OCI-LY7 (cell line): ENCODE results near the gene PIBF1. TPM values are rescaled to one million over a fixed set of nuclear protein-coding genes. Genes with fewer than 3 reads are reported as not detected.
"Not testable (repeated sequence)": the region's sequence is repeated elsewhere in the genome, so short reads cannot be mapped to it uniquely, and the experiment has no call there.

ENCODE experiments used
- BruUV-seq: library from RNA; stranded (reverse); fragments of 400-500 nt; replicated peaks from 2 replicates; lab custom pipeline; 2021; lab: Mats Ljungman, UMichigan
- CTCF ChIA-PET: fragments of 300-600 bp; sonication (Branson Sonifier 250); formaldehyde crosslinking; loops from one replicate; lab custom pipeline; 2022; ENCODE audit warnings: antibody characterized with exemption; ENCODE audit not compliant: unreplicated experiment; lab: Charles Lee
- POLR2A ChIA-PET: fragments of 300-600 bp; sonication (Branson Sonifier 250); formaldehyde crosslinking; loops from one replicate; lab custom pipeline; 2022; ENCODE audit warnings: antibody characterized with exemption; lab: Charles Lee
- DNase-seq: peaks from one replicate; pipeline ENCODE4 v3.0.0-alpha.2; 2015; ENCODE audit warnings: low spot score
- H2AFZ ChIP-seq: fragments of 200-600 bp; sonication (generic), shearing (Covaris generic); 2 replicates; pipeline ENCODE4 v1.6.1; 2014; ENCODE audit warnings: mild to moderate bottlenecking, antibody characterized with exemption, low read length, moderate library complexity
- H3K27ac ChIP-seq: fragments of 200-600 bp; sonication (generic); 2 replicates; pipeline ENCODE4 v1.5.1; 2014; ENCODE audit warnings: mixed run types, low read depth, mild to moderate bottlenecking, moderate library complexity, low read length, inconsistent platforms; ENCODE audit not compliant: poor library complexity, severe bottlenecking
- H3K36me3 ChIP-seq: fragments of 200-600 bp; sonication (generic); 2 replicates; pipeline ENCODE4 v1.6.1; 2014; ENCODE audit warnings: mild to moderate bottlenecking, antibody characterized with exemption, low read length, moderate library complexity, mixed read lengths; ENCODE audit not compliant: insufficient read depth
- H3K4me1 ChIP-seq: fragments of 200-600 bp; sonication (generic); 2 replicates; pipeline ENCODE4 v1.5.1; 2014; ENCODE audit warnings: mild to moderate bottlenecking, low read length; ENCODE audit not compliant: insufficient read depth, poor library complexity, severe bottlenecking
- H3K4me2 ChIP-seq: fragments of 200-600 bp; sonication (generic); 2 replicates; pipeline ENCODE4 v1.6.1; 2014; ENCODE audit warnings: mild to moderate bottlenecking, low read length
- H3K4me3 ChIP-seq: fragments of 200-600 bp; sonication (generic); 2 replicates; pipeline ENCODE4 v1.5.1; 2014; ENCODE audit warnings: mild to moderate bottlenecking, low read depth, low read length; ENCODE audit not compliant: poor library complexity, severe bottlenecking
- H3K79me2 ChIP-seq: fragments of 200-600 bp; sonication (generic); 2 replicates; pipeline ENCODE4 v1.6.1; 2016; ENCODE audit warnings: low read depth, mild to moderate bottlenecking, low read length, moderate library complexity, mixed read lengths; ENCODE audit not compliant: insufficient read depth
- H3K9me2 ChIP-seq: fragments of 200-600 bp; sonication (generic); 2 replicates; pipeline ENCODE4 v1.6.1; 2016; ENCODE audit warnings: mild to moderate bottlenecking, low read length, mixed read lengths; ENCODE audit not compliant: insufficient read depth
- H3K9me3 ChIP-seq: fragments of 200-600 bp; sonication (generic); 2 replicates; pipeline ENCODE4 v1.6.1; 2014; ENCODE audit warnings: mild to moderate bottlenecking, mixed run types, low read length, mixed read lengths
- H4K20me1 ChIP-seq: fragments of 200-600 bp; sonication (generic); 2 replicates; pipeline ENCODE4 v1.6.1; 2014; ENCODE audit warnings: mild to moderate bottlenecking, antibody characterized with exemption, low read length, moderate library complexity, mixed read lengths; ENCODE audit not compliant: insufficient read depth
- CTCF ChIP-seq: fragments of 200-600 bp; sonication (generic); conservative IDR thresholded peaks from 2 replicates; pipeline ENCODE4 v1.5.1; 2014; ENCODE audit warnings: mild to moderate bottlenecking, antibody characterized with exemption, low read length, moderate library complexity, mixed read lengths
- EZH2phosphoT487 ChIP-seq: fragments of 200-600 bp; sonication (generic); IDR thresholded peaks from 2 replicates; pipeline ENCODE4 v1.6.1; 2018; ENCODE audit warnings: low read depth, borderline replicate concordance, mild to moderate bottlenecking, mixed run types, antibody characterized with exemption, low read length, moderate library complexity, mixed read lengths
- intact Hi-C: fragments of 100-400 bp; cut with micrococcal nuclease; formaldehyde crosslinking; loops from one replicate; pipeline ENCODE4 v1.10.0; 2022; ENCODE audit not compliant: unreplicated experiment
- total RNA-seq, 2 experiments: library from RNA; depleted of rRNA in 1 of 2; stranded (reverse); fragments of >200 nt in 1 of 2; shearing (Covaris generic) in 1 of 2; gene quantifications; 2 replicates each; pipeline ENCODE4 v1.2.3, GENCODE V29; 2014 to 2022

The PIBF1 gene
- total RNA-seq, 2 experiments from 2014 or later, result 23.2 to 33.7 TPM

GRCh38 chr13:73045031-73045430 lies 263.1 kb downstream of the PIBF1 start:
- no TSS peak for BruUV-seq
- no peaks in the 10 kb centered on the region for H3K9me2 ChIP-seq
- no peak for TF ChIP-seq CTCF
- no peak for TF ChIP-seq EZH2phosphoT487
- H3K36me3 ChIP-seq, result no peaks in the 10 kb centered on the region
- no peaks in the 10 kb centered on the region for H3K4me1 ChIP-seq
- H3K9me3 ChIP-seq, result no peaks in the 10 kb centered on the region
- no peak overlapping the region for H2AFZ ChIP-seq
- H4K20me1 ChIP-seq, result no peaks in the 10 kb centered on the region
- H3K27ac ChIP-seq, result no peak overlapping the region
- H3K4me2 ChIP-seq, result no peak overlapping the region
- H3K4me3 ChIP-seq, result no peak overlapping the region
- DNase-seq, result no peak
- intact Hi-C loops, result no loop called here
- H3K79me2 ChIP-seq, result no peaks in the 10 kb centered on the region
- POLR2A ChIA-PET, result interaction anchor here (1.3 kb wide), 1 partner anchor 10 kb away, joined by 3 read pairs; no protein-coding TSS in a partner anchor
- CTCF ChIA-PET, result no interaction called here

- H3K9me3 ChIP-seq, H3K27ac ChIP-seq, CTCF ChIA-PET, H3K79me2 ChIP-seq, H3K36me3 ChIP-seq, H3K4me1 ChIP-seq, H3K4me3 ChIP-seq, H4K20me1 ChIP-seq, intact Hi-C loops, H3K4me2 ChIP-seq, H2AFZ ChIP-seq, BruUV-seq, H3K9me2 ChIP-seq, DNase-seq: not testable (repeated sequence)
- POLR2A ChIA-PET, result interaction anchor here (0.6 kb wide), 1 partner anchor 1732 kb away, joined by 3 read pairs; no protein-coding TSS in a partner anchor
These were observed 266.7 kb downstream of the PIBF1 start for GRCh38 chr13:73048615-73049014.

- ChIA-PET CTCF (no interaction called here), POLR2A (interaction anchor here (1.1 kb wide), 1 partner anchor 53 kb away, joined by 3 read pairs; no protein-coding TSS in a partner anchor)
- no peaks in the 10 kb centered on the region for H3K9me2 ChIP-seq
- BruUV-seq, result no TSS peak
- intact Hi-C loops, result no loop called here
- no peaks in the 10 kb centered on the region for H3K79me2 ChIP-seq
- no peak overlapping the region for H2AFZ ChIP-seq
- H3K4me2 ChIP-seq, result no peak overlapping the region
- TF ChIP-seq CTCF (no peak), EZH2phosphoT487 (no peak)
- DNase-seq, result no peak
- no peak overlapping the region for H3K27ac ChIP-seq
- no peak overlapping the region for H3K4me3 ChIP-seq
- H4K20me1 ChIP-seq, result no peaks in the 10 kb centered on the region; the same call in 1 of the 2 replicates
- H3K4me1 ChIP-seq, result no peaks in the 10 kb centered on the region
- H3K36me3 ChIP-seq, result no peaks in the 10 kb centered on the region
- no peaks in the 10 kb centered on the region for H3K9me3 ChIP-seq
These were observed 272.8 kb downstream of the PIBF1 start for GRCh38 chr13:73054712-73055111.
